Thoracic aorta (tissue), 2 donors: ENCODE data around the gene C1QL2. TPM values are rescaled to one million over a fixed set of nuclear protein-coding genes. Genes with fewer than 3 reads are reported as not detected.

Experiments
- ATAC-seq: fragments of 150-250 bp; one replicate; pipeline ENCODE4 v1.8.0; 2017; ENCODE audit warnings: low read depth; ENCODE audit not compliant: insufficient number of reproducible peaks, low FRiP score
- DNase-seq: peaks from one replicate; pipeline ENCODE4 v3.0.0-alpha.2; 2020; ENCODE audit warnings: low spot score
- H3K27ac ChIP-seq, 2 donors: fragments of 200-600 bp; sonication (generic); 1 replicate in 1 of 2; 2 replicates in 1 of 2; pipeline ENCODE4 v1.5.1; 2016; ENCODE audit warnings: mild to moderate bottlenecking in 2 of 2, moderate library complexity in 2 of 2
- H3K27me3 ChIP-seq: fragments of 200-600 bp; sonication (generic); replicated peaks from 2 replicates; pipeline ENCODE4 v1.6.0; 2016; ENCODE audit warnings: mild to moderate bottlenecking; ENCODE audit not compliant: insufficient read depth
- H3K36me3 ChIP-seq: fragments of 200-600 bp; sonication (generic); one replicate; pipeline ENCODE4 v1.5.1; 2016
- H3K4me1 ChIP-seq, 2 donors: fragments of 200-600 bp; sonication (generic); 1 replicate in 1 of 2; 2 replicates in 1 of 2; pipeline versions ENCODE4 v1.5.1 to v1.6.0; 2016; ENCODE audit warnings: low read depth in 2 of 2, mild to moderate bottlenecking in 1 of 2; ENCODE audit not compliant: control insufficient read depth in 1 of 2
- H3K4me3 ChIP-seq: fragments of 200-600 bp; sonication (generic); 2 replicates; pipeline ENCODE4 v1.5.1; 2016; ENCODE audit warnings: mild to moderate bottlenecking
- H3K9me3 ChIP-seq: fragments of 200-600 bp; sonication (generic); 2 replicates; pipeline ENCODE4 v1.5.1; 2016
- CTCF ChIP-seq: fragments of 200-600 bp; sonication (generic); IDR thresholded peaks from one replicate; pipeline ENCODE4 v1.5.1; 2019; ENCODE audit warnings: antibody characterized with exemption
- total RNA-seq, 2 donors: library from RNA; depleted of rRNA; stranded (reverse); fragments of >200 nt; gene quantifications; one replicate each; pipeline versions ENCODE4 v1.1.0 to v1.2.3, GENCODE V29; 2016

The C1QL2 gene
- total RNA-seq, 2 donors from 2014 or later: not detected

DNA sequence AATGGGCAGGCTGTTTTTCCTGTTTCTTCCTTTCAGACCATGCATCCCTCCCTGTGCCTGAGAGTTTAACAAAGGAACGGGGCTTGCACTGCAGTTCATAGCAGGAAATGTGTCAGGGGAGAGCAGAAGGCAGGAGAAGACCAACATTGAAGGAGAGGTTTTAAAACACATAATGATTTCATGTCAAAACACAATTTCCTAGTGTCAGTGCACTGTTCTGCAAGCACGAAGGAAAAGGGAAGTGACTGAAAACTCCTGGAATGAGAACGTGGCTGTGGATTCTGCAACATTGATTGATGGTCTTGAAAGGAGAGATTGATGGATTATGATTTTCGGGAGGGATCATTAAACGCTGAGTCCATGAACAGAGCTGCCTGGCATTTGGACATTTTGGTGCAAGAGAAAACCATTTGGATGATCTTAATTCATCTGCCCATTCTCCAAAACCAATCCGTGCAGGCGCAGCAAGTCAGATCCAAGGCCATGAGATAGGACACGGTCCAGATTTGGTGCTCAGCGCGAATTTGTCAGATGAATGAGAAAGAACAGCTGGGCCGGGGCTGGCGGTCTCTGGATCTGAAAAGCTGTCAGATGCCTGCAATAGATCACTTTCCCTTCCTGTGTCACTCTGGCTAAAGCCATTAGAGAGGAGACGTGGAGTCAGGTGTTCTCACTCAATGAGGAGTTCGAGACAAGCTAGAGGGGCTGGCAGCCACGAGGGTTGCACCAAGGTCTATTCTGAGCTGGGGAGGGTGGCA is 38.4 kb downstream of the C1QL2 start:
- Histone ChIP-seq H3K27ac (no peak overlapping the region), H3K27me3 (no peaks in the 10 kb centered on the region), H3K36me3 (no peaks in the 10 kb centered on the region), H3K9me3 (no peaks in the 10 kb centered on the region), H3K4me3 (no peak overlapping the region), H3K4me1 (no peaks in the 10 kb centered on the region)
- DNase-seq (no peak), ATAC-seq (no peak)
- TF ChIP-seq CTCF: no peak

DNA sequence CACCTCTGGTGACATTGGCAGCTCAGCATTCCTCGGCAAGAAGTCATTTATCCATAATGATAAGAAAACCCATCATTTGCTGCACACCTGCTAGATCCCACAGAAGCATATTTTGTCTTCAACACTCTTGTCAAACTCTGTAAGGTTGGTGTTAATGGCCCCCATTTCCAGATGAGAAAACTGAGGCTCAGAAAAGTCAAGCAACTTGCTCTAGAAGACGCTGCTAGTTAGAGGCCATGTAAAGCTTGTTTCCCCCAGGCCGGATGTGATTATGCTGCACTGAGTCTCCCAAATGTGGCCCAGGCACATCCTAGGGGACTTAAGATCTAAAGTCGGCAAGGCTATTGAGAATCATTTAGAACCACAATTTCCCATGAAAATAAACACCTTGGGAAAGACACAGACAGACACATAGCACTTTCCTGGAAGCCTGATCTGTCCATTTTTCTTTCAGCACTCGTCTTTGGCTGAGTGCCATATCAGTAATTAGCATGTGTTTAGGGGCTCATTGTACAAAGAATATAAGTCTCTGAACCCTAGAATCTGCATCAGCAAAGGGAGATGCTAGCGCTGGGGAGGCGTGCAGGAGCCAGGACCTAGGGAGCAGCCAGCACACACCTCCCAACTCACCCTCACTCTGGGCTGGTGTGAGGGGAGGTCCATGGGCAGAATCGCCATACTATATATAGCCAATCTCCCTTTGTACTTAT is 39.3 kb downstream of the C1QL2 start:
- ATAC-seq: no peak
- DNase-seq: no peak
- H3K27ac ChIP-seq: no peak overlapping the region
- no peaks in the 10 kb centered on the region for H3K4me1 ChIP-seq
- no peaks in the 10 kb centered on the region for H3K36me3 ChIP-seq
- TF ChIP-seq CTCF: no peak
- H3K4me3 ChIP-seq: no peak overlapping the region
- no peaks in the 10 kb centered on the region for H3K9me3 ChIP-seq
- H3K27me3 ChIP-seq: no peaks in the 10 kb centered on the region

DNA sequence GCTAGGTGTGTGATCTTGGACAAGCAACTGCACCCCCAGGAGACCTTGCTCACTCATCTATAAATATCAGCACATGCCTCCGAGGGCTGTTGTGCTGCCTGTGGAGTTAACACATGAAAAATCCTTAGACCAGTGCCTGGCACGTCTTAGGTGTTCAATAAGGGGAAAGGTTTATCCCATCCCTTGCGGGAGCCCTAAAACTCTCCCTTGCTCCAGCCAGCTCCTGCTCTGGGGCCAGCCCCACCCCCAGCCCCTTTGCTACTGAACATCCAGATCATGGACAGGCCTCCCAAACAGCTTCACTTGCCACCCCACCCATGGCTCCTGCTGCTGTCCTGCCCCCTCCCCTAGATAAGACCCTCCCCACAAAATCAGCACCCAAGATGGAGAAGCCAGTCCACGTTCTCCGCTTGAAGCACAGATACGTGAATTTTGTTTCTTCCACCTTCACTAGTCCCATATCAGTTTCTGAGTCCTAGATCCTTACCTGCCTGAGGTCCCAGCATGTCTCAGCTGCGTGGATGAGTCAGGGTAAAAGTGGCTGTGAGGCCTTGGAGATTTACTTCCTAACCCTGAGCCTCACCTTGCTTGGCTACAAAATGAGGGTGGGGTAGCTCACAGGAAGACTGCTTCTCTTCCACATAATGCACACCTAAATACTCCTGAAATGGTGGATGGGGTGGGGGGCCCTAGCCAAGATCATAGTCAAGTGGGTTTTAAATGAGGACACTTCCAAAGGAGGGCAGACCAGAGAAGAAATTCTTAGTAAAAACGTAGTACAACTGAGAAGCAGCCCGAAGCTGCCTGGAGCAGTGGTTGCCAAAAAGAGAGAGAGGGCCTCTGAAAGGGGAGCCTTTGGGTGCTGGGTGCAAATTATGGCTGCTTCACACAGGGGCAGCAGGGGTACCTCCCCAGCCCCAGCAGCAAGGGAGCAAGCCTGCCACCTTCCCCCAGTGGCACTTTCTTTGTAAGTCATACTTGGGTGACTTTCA is 40.4 kb downstream of the C1QL2 start:
- Histone ChIP-seq H3K4me3 (no peak overlapping the region), H3K36me3 (no peaks in the 10 kb centered on the region), H3K4me1 (no peaks in the 10 kb centered on the region), H3K27me3 (no peaks in the 10 kb centered on the region), H3K27ac (no peak overlapping the region), H3K9me3 (no peaks in the 10 kb centered on the region)
- no peak for ATAC-seq
- no peak for TF ChIP-seq CTCF
- DNase-seq: no peak

GRCh38 chr2:119117408-119117807 is 41.1 kb downstream of the C1QL2 start:
- Histone ChIP-seq H3K4me1 (no peaks in the 10 kb centered on the region), H3K36me3 (no peaks in the 10 kb centered on the region), H3K4me3 (no peak overlapping the region), H3K27ac (no peak overlapping the region), H3K9me3 (no peaks in the 10 kb centered on the region), H3K27me3 (no peaks in the 10 kb centered on the region)
- TF ChIP-seq CTCF: no peak
- no peak for DNase-seq
- no peak for ATAC-seq
